Keratinocyte (primary cell): ENCODE measurements around the gene GREB1.

Experiments used
- EZH2 ChIP-seq: IDR thresholded peaks from one replicate; pipeline ENCODE4 v1.6.1; 2012; ENCODE audit warnings: inconsistent platforms, mild to moderate bottlenecking, low read length, moderate library complexity
- TF ChIP-seq, protein P1 (sequence below), 3 experiments: IDR thresholded peaks in 1 of 3; conservative IDR thresholded peaks in 1 of 3; optimal IDR thresholded peaks in 1 of 3; 2 replicates in 2 of 3; 3 replicates in 1 of 3; pipeline versions ENCODE3 to v1.5.1; 2011; ENCODE audit warnings: low read length in 3 of 3, mild to moderate bottlenecking in 3 of 3, moderate library complexity in 2 of 3, control low read depth in 1 of 3, inconsistent platforms in 1 of 3; ENCODE audit not compliant: insufficient read depth in 2 of 3; ENCODE audit errors: extremely low read depth in 1 of 3

DNA sequence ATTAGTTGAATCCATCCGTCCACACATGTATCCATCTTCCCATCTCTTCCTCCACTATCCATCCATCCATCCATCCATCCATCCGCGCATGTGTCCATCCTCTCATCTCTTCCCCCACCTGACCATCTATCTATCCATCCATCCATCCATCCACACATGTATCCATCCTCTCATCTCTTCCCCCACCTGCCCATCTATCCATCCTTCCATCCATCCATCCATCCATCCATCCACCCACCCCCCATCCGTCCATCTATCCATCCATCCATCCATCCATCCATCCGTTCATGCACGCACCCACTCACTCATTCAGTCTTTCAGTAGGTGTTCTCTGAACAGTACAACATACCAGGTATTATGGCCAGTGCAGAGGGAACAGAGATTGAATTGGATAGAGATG is 18.9 kb upstream of the GREB1 start:
- TF ChIP-seq, protein P1, sequence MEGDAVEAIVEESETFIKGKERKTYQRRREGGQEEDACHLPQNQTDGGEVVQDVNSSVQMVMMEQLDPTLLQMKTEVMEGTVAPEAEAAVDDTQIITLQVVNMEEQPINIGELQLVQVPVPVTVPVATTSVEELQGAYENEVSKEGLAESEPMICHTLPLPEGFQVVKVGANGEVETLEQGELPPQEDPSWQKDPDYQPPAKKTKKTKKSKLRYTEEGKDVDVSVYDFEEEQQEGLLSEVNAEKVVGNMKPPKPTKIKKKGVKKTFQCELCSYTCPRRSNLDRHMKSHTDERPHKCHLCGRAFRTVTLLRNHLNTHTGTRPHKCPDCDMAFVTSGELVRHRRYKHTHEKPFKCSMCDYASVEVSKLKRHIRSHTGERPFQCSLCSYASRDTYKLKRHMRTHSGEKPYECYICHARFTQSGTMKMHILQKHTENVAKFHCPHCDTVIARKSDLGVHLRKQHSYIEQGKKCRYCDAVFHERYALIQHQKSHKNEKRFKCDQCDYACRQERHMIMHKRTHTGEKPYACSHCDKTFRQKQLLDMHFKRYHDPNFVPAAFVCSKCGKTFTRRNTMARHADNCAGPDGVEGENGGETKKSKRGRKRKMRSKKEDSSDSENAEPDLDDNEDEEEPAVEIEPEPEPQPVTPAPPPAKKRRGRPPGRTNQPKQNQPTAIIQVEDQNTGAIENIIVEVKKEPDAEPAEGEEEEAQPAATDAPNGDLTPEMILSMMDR (optimal IDR thresholded peaks at IDR 0.05 in 1 of 3, IDR thresholded peaks at IDR 0.05 in 1 of 3, conservative IDR thresholded peaks at IDR 0.05 in 1 of 3; ENCODE audit: extremely low read depth in 1 of 3, insufficient read depth in 2 of 3, low read length in 3 of 3), result no peak
- no peak for TF ChIP-seq EZH2
